ENCODE results near the gene PPP6R1.

- no peak for TF ChIP-seq CTCF (IDR thresholded peaks at IDR 0.05)
- TF ChIP-seq POLR2AphosphoS5 (IDR thresholded peaks at IDR 0.05) = no peak
- TF ChIP-seq POLR2A (IDR thresholded peaks at IDR 0.05) = no peak
- TF ChIP-seq EP300 (IDR thresholded peaks at IDR 0.05) = no peak
Measured at GRCh38 chr19:55223291-55224037, 35.4 kb downstream of the PPP6R1 start.

Data from gastroesophageal sphincter (tissue), 3 donors.